Central memory CD8-positive, alpha-beta T cell (primary cell): ENCODE measurements around the gene JPH3.

Experiments
- ATAC-seq: fragments of 150-1000 bp; cut with Tn5 transposase; replicated peaks from 2 replicates; pipeline ENCODE4 v1.10.0; 2022; ENCODE audit warnings: mild to moderate bottlenecking, moderate FRiP score, moderate number of reproducible peaks; ENCODE audit not compliant: poor library complexity, severe bottlenecking; ENCODE audit errors: extremely low read depth
- DNase-seq, 2 donors: peaks; one replicate each; pipeline ENCODE4 v3.0.0; 2021; ENCODE audit warnings: low spot score in 2 of 2
- H3K27ac Mint-ChIP-seq: one replicate; pipeline ENCODE4 v1.8.0; 2022; ENCODE audit warnings: low read depth, mild to moderate bottlenecking, moderate library complexity, mixed read lengths
- H3K27me3 Mint-ChIP-seq: one replicate; pipeline ENCODE4 v1.8.0; 2022; ENCODE audit warnings: mixed read lengths
- H3K36me3 Mint-ChIP-seq: one replicate; pipeline ENCODE4 v1.8.0; 2022; ENCODE audit warnings: mild to moderate bottlenecking, moderate library complexity, mixed read lengths; ENCODE audit not compliant: insufficient read depth
- H3K4me1 Mint-ChIP-seq: one replicate; pipeline ENCODE4 v1.8.0; 2022; ENCODE audit warnings: mixed read lengths
- H3K4me3 Mint-ChIP-seq: one replicate; pipeline ENCODE4 v1.8.0; 2022; ENCODE audit warnings: mild to moderate bottlenecking, moderate library complexity, mixed read lengths
- H3K9me3 Mint-ChIP-seq: one replicate; pipeline ENCODE4 v1.8.0; 2022; ENCODE audit warnings: mixed read lengths

JPH3 gene

GRCh38 chr16:87705771-87706277 is 103.5 kb downstream of the JPH3 start:
- Mint-ChIP-seq H3K4me1 (peaks cover 30% of the 10 kb centered on the region), H3K27ac (no peak overlapping the region), H3K9me3 (no peaks in the 10 kb centered on the region), H3K27me3 (no peaks in the 10 kb centered on the region), H3K4me3 (no peak overlapping the region), H3K36me3 (peaks cover 38% of the 10 kb centered on the region)
- DNase-seq (no peak), ATAC-seq (no peak)

GRCh38 chr16:87706278-87707000 is 104.1 kb downstream of the JPH3 start:
- H3K4me3 Mint-ChIP-seq = no peak overlapping the region
- no peaks in the 10 kb centered on the region for H3K9me3 Mint-ChIP-seq
- H3K36me3 Mint-ChIP-seq = peaks cover 38% of the 10 kb centered on the region
- H3K27ac Mint-ChIP-seq = no peak overlapping the region
- DNase-seq (no peak), ATAC-seq (no peak)
- peaks cover 30% of the 10 kb centered on the region for H3K4me1 Mint-ChIP-seq
- H3K27me3 Mint-ChIP-seq = no peaks in the 10 kb centered on the region

- ATAC-seq (no peak), DNase-seq (no peak)
- Mint-ChIP-seq H3K27ac (no peak overlapping the region), H3K4me1 (peaks cover 25% of the 10 kb centered on the region), H3K36me3 (peaks cover 37% of the 10 kb centered on the region), H3K9me3 (no peaks in the 10 kb centered on the region), H3K4me3 (no peak overlapping the region), H3K27me3 (no peaks in the 10 kb centered on the region)
Measured at GRCh38 chr16:87707097-87707496, 104.8 kb downstream of the JPH3 start.

- ATAC-seq = no peak
- H3K36me3 Mint-ChIP-seq = peaks cover 34% of the 10 kb centered on the region
Measured at GRCh38 chr16:87707714-87708580, 105.6 kb downstream of the JPH3 start.

GRCh38 chr16:87708881-87709638 is 106.8 kb downstream of the JPH3 start:
- no peak overlapping the region for H3K4me3 Mint-ChIP-seq
- H3K4me1 Mint-ChIP-seq = peaks cover 27% of the 10 kb centered on the region
- H3K27me3 Mint-ChIP-seq = no peaks in the 10 kb centered on the region
- DNase-seq (no peak), ATAC-seq (no peak)
- H3K9me3 Mint-ChIP-seq = no peaks in the 10 kb centered on the region
- no peak overlapping the region for H3K27ac Mint-ChIP-seq
- H3K36me3 Mint-ChIP-seq = peaks cover 36% of the 10 kb centered on the region

More at GRCh38 chr16:87707714-87708580, 105.6 kb downstream of the JPH3 start:
- Mint-ChIP-seq H3K27me3 (no peaks in the 10 kb centered on the region), H3K27ac (peak overlapping the region; percentile 71), H3K9me3 (no peaks in the 10 kb centered on the region), H3K4me3 (no peak overlapping the region), H3K4me1 (peaks cover 23% of the 10 kb centered on the region)
- no peak for DNase-seq

GRCh38 chr16:87709677-87710076 is 107.4 kb downstream of the JPH3 start:
- Mint-ChIP-seq H3K4me1 (peaks cover 29% of the 10 kb centered on the region), H3K27me3 (no peaks in the 10 kb centered on the region), H3K36me3 (peaks cover 39% of the 10 kb centered on the region), H3K4me3 (no peak overlapping the region), H3K9me3 (no peaks in the 10 kb centered on the region), H3K27ac (no peak overlapping the region)
- DNase-seq = no peak
- no peak for ATAC-seq

GRCh38 chr16:87710887-87711286 is 108.6 kb downstream of the JPH3 start:
- Mint-ChIP-seq H3K27ac (no peak overlapping the region), H3K36me3 (peaks cover 40% of the 10 kb centered on the region), H3K9me3 (no peaks in the 10 kb centered on the region), H3K4me3 (no peak overlapping the region), H3K27me3 (no peaks in the 10 kb centered on the region), H3K4me1 (peaks cover 39% of the 10 kb centered on the region)
- DNase-seq (no peak), ATAC-seq (no peak)

GRCh38 chr16:87712184-87712762 is 110.0 kb downstream of the JPH3 start:
- peaks cover 40% of the 10 kb centered on the region for H3K4me1 Mint-ChIP-seq
- H3K36me3 Mint-ChIP-seq = peaks cover 35% of the 10 kb centered on the region
- H3K4me3 Mint-ChIP-seq = no peak overlapping the region
- H3K9me3 Mint-ChIP-seq = no peaks in the 10 kb centered on the region
- DNase-seq = no peak
- H3K27ac Mint-ChIP-seq = no peak overlapping the region
- H3K27me3 Mint-ChIP-seq = no peaks in the 10 kb centered on the region
- no peak for ATAC-seq

GRCh38 chr16:87713451-87714229 is 111.3 kb downstream of the JPH3 start:
- H3K27ac Mint-ChIP-seq = peak overlapping the region; percentile 51
- H3K27me3 Mint-ChIP-seq = no peaks in the 10 kb centered on the region
- H3K4me1 Mint-ChIP-seq = peaks cover 32% of the 10 kb centered on the region
- DNase-seq (peak; percentile 30 to 53), ATAC-seq (peak; percentile 98)
- H3K4me3 Mint-ChIP-seq = no peak overlapping the region
- H3K9me3 Mint-ChIP-seq = no peaks in the 10 kb centered on the region
- H3K36me3 Mint-ChIP-seq = peaks cover 31% of the 10 kb centered on the region

- H3K27ac Mint-ChIP-seq = peak overlapping the region; percentile 92
- DNase-seq (no peak), ATAC-seq (no peak)
- no peak overlapping the region for H3K4me3 Mint-ChIP-seq
- H3K27me3 Mint-ChIP-seq = no peaks in the 10 kb centered on the region
- no peaks in the 10 kb centered on the region for H3K9me3 Mint-ChIP-seq
- H3K36me3 Mint-ChIP-seq = peaks cover 31% of the 10 kb centered on the region
- H3K4me1 Mint-ChIP-seq = peaks cover 32% of the 10 kb centered on the region
Measured at GRCh38 chr16:87715231-87715630, 112.9 kb downstream of the JPH3 start.

GRCh38 chr16:87715658-87716057 is 113.3 kb downstream of the JPH3 start:
- Mint-ChIP-seq H3K36me3 (peaks cover 28% of the 10 kb centered on the region), H3K9me3 (no peaks in the 10 kb centered on the region), H3K4me3 (no peak overlapping the region), H3K27me3 (no peaks in the 10 kb centered on the region), H3K4me1 (peaks cover 34% of the 10 kb centered on the region), H3K27ac (peak overlapping the region; percentile 92)
- no peak for DNase-seq
- ATAC-seq = no peak
